Ecto neural progenitor cell (in vitro differentiated cells): Measurements from ENCODE around the gene PDE2A.

ENCODE experiments used
- DNase-seq: peaks from one replicate; pipeline ENCODE4 v3.0.0-alpha.2; 2018; ENCODE audit warnings: low spot score

Gene PDE2A

DNA sequence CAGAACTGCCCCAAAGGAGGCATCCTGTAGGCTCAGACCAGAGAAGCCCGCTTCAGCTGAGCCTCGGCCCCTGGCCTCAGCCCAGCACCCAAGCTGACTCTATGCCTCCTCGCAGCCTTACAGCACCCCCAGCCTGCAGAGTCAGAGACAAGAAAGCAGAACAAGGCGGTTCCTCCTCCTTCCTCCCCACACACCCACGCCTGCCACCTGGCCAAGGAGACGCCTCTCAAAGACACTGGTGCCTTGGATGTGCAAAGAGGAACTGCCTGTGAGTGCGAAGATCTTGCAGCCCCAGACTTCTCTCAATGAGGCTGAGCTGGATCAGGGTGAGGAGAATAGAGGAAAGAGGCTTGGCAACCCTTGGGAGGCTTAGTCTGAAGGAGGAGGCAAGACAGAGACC lies 60.2 kb downstream of the PDE2A start:
- no peak for DNase-seq

DNA sequence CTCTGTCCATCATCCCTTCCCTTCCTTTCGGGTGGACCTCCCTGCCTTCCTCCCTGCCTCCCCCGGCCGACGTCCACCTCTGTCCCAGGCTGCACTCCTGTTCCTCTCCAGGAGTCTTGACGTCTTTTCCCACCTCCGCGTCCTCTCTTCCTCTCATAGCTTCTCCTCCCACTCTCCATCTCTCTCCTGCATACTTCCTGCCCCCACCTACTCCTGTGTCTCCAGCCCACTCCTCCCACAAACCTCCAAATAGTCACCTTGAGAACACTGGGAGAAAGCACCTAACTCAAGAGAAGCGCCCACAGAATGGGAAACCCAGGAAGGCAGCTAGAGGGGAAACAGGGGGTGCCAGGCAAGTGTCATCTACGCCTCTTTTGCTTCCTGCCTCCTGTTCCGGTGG lies 60.8 kb downstream of the PDE2A start:
- no peak for DNase-seq

DNA sequence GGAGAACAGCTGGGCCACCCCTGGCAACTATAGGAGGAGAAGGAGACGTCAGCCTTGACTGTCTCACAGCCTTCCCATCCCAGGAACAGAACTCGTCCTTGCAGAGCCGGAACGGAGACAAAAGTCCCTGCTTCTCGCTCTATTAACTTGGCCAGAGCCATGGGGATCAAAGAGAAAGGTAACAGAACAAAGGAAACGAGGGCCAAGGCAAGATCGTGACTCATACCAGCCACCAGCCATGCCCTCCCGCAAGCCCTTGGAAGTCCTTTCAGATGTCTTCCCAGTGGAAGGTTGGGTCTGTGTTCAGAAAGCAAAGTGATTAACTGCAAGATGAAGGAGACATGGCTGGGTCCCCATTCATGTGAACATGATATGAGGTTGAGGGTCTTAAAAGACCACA lies 64.7 kb downstream of the PDE2A start:
- DNase-seq = no peak

DNA sequence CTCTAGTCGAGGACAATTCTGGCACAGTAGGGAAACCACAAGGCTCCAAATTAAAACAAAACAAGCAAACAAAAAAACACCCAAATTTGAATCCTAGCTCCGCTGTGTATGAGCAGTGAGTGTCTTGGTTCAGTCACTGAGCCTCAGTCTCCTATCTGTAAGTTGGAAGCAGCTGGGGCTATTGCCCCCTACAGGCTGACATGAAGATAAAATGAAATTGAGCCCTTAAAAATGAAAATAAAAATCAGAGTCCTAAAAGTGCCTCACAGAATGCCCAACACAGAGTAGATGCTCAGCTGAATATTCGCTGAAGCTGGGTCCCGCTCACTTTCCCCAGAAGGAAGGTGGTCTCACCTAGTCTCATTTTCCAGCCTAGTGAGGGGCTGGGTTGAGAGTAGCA lies 65.2 kb downstream of the PDE2A start:
- DNase-seq = no peak

DNA sequence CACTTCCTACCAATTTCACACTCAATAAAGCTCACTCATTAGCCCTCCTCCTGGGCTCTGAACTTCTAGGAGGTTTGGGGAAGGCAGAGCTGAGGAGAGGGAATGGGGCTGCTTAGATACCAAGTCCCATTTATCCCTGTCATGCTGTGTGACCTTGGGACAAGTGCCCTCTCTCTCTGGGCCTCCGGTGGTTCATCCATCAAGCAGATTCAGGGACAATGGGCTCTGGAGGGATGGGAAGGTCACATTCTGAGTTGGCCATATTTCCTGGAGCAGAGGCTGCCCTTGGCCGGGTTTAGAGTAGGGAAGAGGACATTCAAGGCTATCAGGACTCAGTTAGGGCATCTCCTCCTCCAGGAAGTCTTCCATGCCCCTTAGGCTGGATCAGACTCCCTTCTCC lies 66.7 kb downstream of the PDE2A start:
- no peak for DNase-seq

DNA sequence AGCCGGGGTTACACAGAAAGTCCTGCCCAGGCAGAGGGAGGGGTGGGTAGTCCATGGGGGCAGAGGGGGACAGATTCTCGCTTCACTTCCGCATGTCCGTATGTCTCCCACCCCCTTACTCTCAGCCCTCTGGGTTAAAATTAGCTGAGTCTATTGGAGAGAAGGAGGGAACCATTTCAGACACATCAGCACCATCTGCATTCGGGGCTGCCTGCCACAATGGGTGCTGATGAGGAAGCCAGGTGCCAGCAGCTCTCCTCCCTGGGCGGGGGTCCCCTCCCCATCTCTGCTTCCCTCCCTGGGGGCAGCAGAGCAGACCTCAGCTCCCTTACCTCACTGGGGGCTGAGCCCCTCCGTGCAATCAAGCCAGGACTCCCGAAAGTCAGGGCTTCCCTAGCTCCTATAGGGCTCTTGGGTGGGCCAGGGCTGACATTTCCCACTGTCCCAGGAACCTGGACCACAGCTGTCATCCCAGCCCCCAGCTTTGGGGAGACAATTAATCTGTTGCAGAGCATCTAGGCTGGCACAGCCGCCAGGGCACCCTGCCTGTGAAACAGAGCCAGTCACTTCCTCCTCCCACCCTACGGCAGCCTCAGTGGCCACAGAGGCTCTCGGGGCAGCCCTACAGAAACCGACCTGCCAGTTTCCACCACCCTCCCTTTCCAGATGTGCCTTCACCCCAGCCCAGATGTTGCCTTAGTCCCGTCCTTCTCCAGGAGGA lies 67.3 kb downstream of the PDE2A start:
- DNase-seq = no peak

DNA sequence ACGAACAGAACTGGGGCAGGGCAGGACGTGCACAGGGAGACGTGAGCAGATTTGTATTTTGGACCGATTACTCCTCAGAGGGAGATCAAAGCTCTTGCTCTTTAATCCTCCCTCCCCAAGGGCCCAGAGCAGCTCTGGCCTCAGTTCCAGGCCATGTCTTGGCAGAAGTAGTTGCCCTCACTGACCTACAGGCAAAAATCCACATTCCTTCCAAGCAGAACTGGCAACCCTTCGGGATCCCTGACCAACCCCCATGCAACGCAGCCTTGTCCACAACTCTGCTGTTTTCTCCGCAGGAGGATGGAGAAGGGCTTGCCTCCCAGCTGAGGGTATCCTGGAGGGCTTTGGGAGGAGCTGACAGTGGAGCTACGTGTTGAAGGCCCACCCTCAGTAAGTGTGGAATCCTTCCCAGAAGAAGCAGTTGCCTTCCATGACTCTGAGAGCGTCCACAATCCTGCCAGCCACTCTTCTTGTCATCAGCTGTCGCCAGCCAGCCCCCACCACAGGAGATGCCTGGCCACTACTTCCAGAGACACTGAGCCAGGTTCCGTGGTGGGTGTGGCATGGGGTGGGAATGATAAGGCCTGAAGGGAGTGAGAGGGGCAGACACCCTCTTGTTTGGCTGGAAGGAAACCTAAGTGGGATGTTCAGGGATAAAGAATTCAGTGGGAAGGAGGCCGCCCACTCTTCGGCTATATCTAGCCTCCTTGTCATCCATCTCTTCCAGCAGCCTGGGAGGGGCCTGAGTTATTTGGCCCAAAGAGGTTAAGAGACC lies 68.1 kb downstream of the PDE2A start:
- no peak for DNase-seq

DNA sequence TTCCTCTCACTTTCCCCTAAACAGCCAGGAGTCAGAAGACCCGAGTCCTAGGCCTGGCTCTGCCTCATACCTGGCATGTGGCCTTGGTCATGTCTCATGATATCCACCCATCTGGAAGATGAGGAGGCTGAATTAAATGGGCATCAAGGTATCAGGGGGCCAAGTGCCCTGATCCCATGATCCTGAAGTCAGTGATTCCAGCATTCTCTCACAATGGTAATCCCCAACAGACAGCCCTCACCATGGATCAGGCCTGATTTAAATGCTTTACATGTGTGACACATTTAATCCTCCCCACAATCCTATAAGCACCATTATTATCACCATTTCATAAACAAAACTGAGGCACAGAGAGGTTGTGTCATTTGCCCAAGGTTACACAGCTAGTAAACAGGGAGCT lies 70.0 kb downstream of the PDE2A start:
- no peak for DNase-seq

DNA sequence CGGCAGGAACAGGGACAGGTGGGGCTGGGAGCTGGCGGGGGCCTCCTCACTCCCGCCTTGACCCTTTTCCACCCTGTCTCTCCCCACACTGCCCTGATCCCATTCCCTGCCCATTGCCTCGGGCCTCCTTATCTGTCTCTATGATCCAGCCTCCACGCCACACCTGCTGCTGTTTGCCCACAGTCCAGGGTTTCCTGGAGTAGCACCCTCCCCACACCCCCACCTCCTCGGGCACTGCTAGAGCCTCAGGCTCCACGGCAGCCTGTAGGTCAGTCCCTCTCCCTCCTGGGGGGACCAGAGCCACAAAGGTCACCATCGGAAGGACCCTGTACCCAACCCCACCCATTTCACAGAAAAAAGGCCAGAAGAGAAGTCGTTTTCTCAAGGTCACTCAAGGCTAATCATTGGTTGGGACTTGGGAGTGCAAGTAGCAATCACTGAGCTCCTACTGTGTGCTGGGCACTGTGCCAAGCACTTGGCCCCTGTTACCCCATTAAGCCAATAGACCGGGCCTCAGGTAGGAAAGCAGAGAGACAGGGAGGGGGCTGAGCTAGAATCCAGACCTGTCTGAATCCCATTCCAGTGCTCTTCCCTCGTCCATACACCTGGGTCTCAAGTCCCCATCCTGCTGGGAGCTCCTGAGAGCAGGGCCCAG lies 71.8 kb downstream of the PDE2A start:
- DNase-seq = no peak

DNA sequence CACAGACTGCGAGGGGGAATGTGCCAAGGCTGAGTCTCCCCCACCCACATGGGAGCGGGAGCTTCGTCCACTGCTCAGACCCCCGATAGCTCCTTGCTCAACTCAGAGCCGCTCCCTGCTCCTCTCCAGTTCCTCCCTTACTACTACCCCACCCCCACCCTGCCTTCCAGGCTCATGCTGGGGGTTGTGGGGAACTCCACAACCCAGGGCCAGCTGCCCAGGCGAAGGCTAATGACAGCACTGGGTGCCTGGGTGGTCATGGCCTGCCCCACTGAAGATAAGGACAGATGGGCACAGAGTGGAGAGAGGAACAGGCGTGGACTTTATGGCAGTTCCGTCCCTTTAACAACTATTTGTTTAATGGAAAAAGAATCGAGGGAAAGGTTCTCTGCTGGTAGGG lies 73.7 kb downstream of the PDE2A start:
- DNase-seq = no peak

DNA sequence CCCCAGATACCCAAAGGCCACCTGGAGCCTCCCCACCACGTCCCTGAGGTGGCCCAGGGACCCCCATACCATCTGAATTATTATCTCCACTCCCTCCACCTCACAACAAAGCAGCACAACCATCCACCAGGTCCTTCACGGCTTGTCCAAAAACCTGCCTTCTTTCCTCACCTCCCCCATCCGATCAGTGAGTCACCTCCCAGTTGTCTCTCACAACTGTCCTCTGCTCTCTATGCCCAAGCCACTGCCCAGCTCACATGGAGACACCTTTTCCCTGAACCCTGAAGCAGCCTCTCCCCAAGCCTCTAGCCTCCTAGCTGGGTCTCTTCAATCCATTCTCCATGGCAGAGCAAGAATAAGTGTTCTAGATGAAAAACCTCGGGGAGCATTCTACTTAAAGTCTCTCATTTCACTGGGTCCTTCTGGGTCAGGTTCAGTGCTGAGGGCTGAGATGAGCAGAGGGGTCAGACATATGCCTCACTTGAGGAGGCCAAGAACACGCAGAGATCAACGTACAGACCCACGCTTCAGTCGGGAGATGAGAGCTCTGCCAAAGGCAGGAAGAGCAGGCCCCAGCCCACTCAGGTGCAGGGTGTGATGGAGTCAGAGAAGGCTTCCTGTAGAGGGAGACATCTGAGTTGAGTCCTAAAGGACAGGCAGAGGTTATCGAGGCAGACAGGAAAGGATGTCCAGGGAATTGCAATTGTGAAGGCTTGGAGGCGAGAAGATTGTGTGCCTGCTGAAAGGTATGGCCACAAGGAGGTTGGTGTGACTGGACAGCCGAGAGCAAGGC lies 74.7 kb downstream of the PDE2A start:
- no peak for DNase-seq

DNA sequence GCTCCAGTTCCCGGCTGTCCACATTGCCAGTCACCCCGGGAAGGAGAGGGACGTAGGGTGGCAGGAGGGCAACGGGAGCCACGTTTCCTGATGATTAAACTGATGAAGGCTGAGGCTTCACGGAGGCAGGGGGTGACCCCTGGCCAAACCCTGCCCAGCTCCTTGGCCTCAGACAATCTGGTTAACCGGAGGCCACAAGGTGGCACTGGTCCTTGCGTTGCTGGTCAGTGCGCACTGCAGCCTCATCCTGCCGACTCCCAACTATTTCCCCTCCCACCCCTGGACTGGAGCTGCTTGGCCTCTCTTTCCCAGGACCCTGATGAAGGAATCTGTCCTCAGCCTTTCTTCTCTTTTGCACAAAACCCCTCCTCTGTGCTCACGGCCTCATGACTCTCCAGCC lies 75.3 kb downstream of the PDE2A start:
- peak; percentile 81 for DNase-seq

DNA sequence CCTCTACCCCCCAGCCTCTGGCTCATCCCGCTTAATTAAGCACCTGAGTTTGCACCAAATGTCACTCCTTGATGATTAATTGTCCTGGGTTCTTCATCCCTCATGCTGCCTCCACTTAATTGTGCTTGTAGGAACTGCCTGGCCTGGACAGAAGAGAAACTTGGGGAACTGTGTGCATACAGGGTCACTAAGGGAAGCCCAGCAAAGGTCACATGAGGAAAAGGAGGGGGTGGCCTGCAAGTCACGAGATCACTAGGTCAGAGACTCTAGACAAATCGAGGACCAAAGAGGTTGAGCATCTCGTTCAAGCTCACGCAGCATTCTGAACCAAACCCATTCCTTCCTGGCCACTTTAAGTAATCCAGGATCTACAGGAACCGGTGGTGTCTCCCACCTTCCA lies 75.8 kb downstream of the PDE2A start:
- no peak for DNase-seq

DNA sequence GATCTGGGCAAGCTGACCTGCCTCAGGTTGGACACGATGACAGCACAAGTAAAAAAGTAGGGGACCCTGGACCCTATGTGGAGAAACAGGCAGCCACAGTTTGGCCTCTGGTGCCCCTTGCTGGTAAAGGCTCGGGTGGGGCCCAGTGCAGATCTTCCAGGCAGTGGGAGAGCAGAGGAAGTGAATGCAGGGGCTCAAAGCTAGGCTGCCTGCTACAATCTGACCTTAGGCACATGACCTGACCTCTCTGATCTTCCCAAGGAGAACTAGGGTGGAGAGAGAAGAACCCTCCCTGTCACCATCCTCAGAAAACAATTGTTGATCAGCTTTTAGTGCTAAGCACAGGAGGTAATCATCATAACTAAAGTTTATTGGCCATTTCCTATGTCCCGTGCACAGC lies 76.5 kb downstream of the PDE2A start:
- no peak for DNase-seq

DNA sequence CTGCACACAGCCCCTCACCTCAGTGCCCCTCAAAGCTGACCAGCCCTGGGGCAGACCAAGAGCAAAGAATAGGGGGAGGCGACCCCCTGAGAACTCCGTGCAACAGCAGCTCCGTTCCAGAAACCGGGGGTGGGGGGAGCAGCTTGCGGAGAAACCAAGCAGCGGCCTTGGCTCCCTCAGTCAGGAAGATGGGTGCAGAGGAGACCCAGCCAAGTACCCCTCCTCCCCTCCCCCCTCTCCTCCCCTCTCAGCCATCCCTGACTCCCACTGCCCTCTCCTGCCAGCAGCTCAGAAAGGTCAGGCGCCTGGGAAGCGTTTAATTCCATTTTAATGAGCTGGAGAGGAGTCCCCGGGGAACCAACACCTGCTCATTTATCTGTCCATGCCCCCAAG lies 78.9 kb downstream of the PDE2A start:
- DNase-seq = peak; percentile 65

DNA sequence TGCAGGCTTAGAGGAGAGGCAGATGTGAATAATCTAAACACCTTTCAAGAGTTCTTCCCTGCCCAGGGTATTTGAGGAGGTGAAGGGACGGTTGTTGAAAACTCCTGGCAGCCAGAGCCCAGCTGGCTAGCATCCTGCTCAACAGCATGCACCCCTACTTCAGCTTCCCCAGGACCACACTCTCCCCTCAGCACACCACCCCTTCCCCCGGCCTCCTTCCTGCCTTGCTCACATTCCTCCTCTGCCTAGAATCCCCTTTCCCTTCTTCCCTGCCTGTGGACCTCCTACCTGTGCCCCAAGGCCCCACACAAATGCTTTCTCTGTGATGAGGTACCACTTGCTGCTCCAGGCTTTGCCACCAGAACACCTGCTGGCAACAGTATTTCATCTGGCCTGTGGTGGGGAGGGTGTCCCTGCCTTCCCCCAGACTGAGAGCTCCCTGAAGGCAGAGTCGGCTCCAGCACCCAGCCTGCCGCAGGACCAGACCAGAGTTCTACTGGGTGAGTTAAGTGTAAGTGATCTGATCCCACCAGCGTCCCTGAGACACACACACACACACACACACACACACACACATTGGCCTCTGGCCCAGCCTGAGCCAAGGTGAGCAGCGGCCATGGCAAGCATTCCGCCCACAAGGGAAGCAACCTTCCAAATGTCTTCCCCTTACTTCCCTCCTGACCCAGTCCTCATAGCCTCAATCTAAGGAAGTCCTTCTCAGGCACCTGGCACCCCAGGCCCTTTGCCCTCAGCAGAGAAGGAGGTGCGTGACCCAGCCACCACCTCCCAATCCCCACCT lies 79.5 kb downstream of the PDE2A start:
- peak; percentile 56 for DNase-seq

DNA sequence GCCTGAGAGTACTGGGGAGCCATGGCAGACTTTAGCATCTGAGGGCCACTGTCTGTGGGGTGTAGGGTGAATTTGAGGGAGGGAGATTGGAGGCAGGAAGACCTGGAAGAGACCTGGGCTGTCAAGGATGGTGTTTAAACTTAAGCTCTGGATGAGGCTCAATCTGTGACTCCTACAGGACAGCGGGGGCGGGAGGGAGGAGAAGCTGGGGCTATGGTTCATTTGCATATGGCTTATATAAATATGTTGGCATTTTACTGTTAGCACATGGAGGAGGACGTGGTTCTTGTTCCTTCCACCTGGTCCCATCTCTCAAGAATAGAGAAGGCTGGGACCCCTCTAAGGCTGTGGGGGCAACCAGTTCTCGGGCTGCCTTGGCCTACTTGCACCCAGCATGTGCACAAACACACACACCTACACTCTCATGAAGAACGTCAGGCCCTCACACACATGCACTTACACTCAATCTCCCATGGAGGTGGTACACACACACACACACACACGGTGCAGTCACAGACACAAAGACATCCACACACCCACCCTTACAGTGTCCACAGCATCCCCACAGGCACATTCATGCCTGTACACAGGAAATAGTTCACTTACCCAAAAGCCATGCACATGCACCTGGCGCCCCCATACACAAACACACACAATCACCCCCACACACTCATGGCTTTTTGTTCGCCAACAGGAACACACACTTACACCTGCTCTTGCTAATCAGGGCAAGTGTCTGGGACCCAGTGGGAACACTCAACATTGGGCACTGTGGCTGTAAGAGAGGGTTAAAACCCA lies 81.3 kb downstream of the PDE2A start:
- DNase-seq = no peak

DNA sequence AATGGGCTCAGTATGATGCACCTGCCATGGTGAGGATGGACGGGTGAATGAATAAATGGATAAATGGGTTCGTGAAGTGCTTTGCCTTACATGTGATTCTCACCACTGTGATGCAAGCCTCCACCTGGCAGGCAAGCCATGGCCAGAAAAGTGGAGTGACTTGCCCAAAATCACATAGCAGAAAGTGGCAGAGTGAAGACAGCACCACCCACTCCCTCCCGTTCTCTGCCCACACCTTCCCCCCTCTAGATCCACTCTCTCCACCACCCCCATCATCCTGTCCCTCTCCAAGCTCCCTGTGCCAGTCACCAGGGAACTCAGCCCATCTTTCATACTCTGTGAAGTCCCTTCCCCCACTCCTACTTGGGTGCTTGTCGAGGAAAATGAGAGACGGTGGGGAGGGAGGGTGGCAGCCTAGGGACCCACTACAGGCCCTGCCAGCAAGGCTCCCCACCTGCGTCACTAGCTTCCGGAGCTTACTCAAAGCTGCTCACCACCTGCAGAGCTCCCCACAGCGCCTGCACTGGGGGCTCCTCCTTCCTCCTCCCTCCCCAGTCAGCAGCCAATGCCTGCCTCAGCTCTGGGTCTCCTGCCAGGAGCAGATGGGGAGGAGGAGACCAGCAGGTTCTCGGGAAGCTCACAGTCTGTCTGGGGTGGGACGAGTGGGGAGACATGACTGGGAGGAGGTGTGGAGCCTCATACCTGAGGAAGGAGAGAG lies 82.3 kb downstream of the PDE2A start:
- DNase-seq = no peak

DNA sequence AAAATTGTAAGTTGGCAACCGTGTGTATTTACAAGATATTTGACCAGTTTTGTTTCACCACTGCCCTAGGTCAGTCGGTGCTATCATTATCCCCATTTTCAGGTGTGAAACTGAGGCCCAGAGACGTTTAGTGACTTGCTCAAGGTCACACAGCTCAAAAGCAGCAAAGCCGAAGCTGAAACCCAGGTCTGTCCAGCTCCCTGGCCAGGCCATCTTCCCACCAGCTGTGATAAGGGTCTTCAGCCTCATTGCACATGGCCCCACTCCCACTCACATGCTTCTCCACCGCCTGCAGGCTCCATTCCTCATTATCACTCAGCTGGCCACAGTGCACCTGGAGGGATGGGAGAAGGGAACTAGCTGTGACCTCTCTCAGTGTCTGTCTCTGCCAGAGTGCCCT lies 83.2 kb downstream of the PDE2A start:
- DNase-seq = no peak
